HG02610 (cell line): ENCODE data around the gene TET3.

ENCODE experiments used
- ATAC-seq: cut with Tn5 transposase; IDR thresholded peaks from one replicate; pipeline ENCODE4 v1.9.1; 2021; ENCODE audit warnings: mild to moderate bottlenecking, moderate library complexity; ENCODE audit not compliant: unreplicated experiment

TET3 gene

GRCh38 chr2:73963385-73964120 is 21.2 kb upstream of the TET3 start:
- ATAC-seq = peak; percentile 86

GRCh38 chr2:73964223-73964622 is 20.5 kb upstream of the TET3 start:
- ATAC-seq = peak; percentile 32

GRCh38 chr2:73965053-73965452 is 19.7 kb upstream of the TET3 start:
- ATAC-seq = no peak

GRCh38 chr2:73968357-73968937 is 16.3 kb upstream of the TET3 start:
- ATAC-seq = no peak

- ATAC-seq = no peak
These were observed 15.4 kb upstream of the TET3 start for GRCh38 chr2:73969356-73969755.

GRCh38 chr2:73970141-73970803 is 14.4 kb upstream of the TET3 start:
- no peak for ATAC-seq

GRCh38 chr2:73970850-73971471 is 13.7 kb upstream of the TET3 start:
- peak; percentile 76 for ATAC-seq

GRCh38 chr2:73971722-73972121 is 13.0 kb upstream of the TET3 start:
- ATAC-seq = no peak

GRCh38 chr2:73972846-73973245 is 11.9 kb upstream of the TET3 start:
- ATAC-seq = peak; percentile 41

GRCh38 chr2:73975731-73976130 is 9.0 kb upstream of the TET3 start:
- no peak for ATAC-seq

GRCh38 chr2:73976803-73977202 is 7.9 kb upstream of the TET3 start:
- no peak for ATAC-seq

- no peak for ATAC-seq
These were observed 7.2 kb upstream of the TET3 start for GRCh38 chr2:73977466-73977865.

GRCh38 chr2:73979021-73979420 is 5.7 kb upstream of the TET3 start:
- peak; percentile 44 for ATAC-seq

GRCh38 chr2:73979686-73980085 is 5.0 kb upstream of the TET3 start:
- no peak for ATAC-seq

- no peak for ATAC-seq
These were observed 4.1 kb upstream of the TET3 start for GRCh38 chr2:73980566-73980965.

- peak; percentile 22 for ATAC-seq
These were observed 3.4 kb upstream of the TET3 start for GRCh38 chr2:73981081-73982001.

- ATAC-seq = no peak
These were observed 2.5 kb upstream of the TET3 start for GRCh38 chr2:73982140-73982617.

- ATAC-seq = no peak
These were observed 1.1 kb upstream of the TET3 start for GRCh38 chr2:73983322-73984202.

GRCh38 chr2:73984922-73985307 is 205 bp downstream of the TET3 start:
- peak; percentile 18 for ATAC-seq
